H1 (cell line): ENCODE results near the gene IL16. TPM values are rescaled to one million over a fixed set of nuclear protein-coding genes. Genes with fewer than 3 reads are reported as not detected.

Experiments used
- BCL11A ChIP-seq, 2 experiments: IDR thresholded peaks; one replicate each; pipeline ENCODE4 v1.6.1; 2011; ENCODE audit warnings: low read depth in 2 of 2, low read length in 2 of 2, mild to moderate bottlenecking in 2 of 2
- CREB1 ChIP-seq: IDR thresholded peaks from 2 replicates; pipeline ENCODE4 v1.6.1; 2012; ENCODE audit warnings: inconsistent platforms
- JUN ChIP-seq: IDR thresholded peaks from 2 replicates; pipeline ENCODE4 v1.6.1; 2011; ENCODE audit warnings: low read depth, mild to moderate bottlenecking, improper control_type of control experiment, low read length
- SUZ12 ChIP-seq: fragments of 200-600 bp; sonication (generic); IDR thresholded peaks from 2 replicates; pipeline ENCODE4 v1.6.1; 2012; ENCODE audit warnings: mild to moderate bottlenecking, inconsistent platforms, low read length, moderate library complexity, mixed read lengths
- polyA plus RNA-seq, 7 experiments: library from polyadenylated mRNA; depleted of rRNA in 3 of 7; stranded (reverse) in 5 of 7; unstranded in 2 of 7; fragments of >200 nt in 5 of 7; fragments of 200-250 nt in 2 of 7; gene quantifications; 1 replicate in 5 of 7; 2 replicates in 1 of 7; 4 replicates in 1 of 7; pipeline versions ENCODE4 v1.2.1 to v1.2.3, GENCODE V29; 2011 to 2013; ENCODE audit warnings: missing spikeins in 2 of 7, mixed read lengths in 2 of 7
- total RNA-seq: library from RNA; stranded (reverse); fragmentation: NEBNext Ultra II Directional; extraction: Animal tissue kit (Norgen Biotek cat#: 25700); gene quantifications from 2 replicates; pipeline ENCODE4 v1.2.1, GENCODE V29; 2021
- TF ChIP-seq, protein P1 (sequence below): fragments of 300-600 bp; sonication (generic); IDR thresholded peaks from 2 replicates; pipeline ENCODE4 v1.7.1; 2012; ENCODE audit warnings: low read length, moderate library complexity, mild to moderate bottlenecking, inconsistent platforms; ENCODE audit not compliant: insufficient replicate concordance
- TF ChIP-seq, protein P2 (sequence below): IDR thresholded peaks from 2 replicates; pipeline ENCODE4 v1.6.1; 2011; ENCODE audit warnings: low read length, improper control_type of control experiment

Gene IL16
- total and polyA plus RNA-seq, 2 of the 8 experiments (the other 6 are each of a cell fraction or from before 2014, with no cell fraction given), result 0.03 to 0.09 TPM

DNA sequence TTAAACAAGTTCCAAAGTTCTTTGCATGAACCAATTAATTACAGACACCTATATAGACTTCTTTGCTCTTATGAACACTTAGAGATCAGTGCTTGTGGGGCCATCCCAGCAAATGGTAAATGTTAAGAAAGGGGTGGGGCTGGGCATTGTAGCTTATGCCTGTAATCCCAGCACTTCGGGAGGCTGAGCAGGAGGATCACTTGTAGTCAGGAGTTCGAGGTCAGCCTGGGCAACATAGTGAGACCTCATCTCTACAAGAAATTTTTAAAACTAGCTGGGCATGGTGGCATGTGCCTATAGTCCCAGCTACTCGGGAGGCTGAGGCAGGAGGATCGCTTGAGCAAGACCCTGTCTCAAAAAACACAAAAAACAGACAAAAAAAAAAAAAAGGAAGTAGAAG, 146.7 kb downstream of the IL16 start (continued):
- TF ChIP-seq, protein P1, sequence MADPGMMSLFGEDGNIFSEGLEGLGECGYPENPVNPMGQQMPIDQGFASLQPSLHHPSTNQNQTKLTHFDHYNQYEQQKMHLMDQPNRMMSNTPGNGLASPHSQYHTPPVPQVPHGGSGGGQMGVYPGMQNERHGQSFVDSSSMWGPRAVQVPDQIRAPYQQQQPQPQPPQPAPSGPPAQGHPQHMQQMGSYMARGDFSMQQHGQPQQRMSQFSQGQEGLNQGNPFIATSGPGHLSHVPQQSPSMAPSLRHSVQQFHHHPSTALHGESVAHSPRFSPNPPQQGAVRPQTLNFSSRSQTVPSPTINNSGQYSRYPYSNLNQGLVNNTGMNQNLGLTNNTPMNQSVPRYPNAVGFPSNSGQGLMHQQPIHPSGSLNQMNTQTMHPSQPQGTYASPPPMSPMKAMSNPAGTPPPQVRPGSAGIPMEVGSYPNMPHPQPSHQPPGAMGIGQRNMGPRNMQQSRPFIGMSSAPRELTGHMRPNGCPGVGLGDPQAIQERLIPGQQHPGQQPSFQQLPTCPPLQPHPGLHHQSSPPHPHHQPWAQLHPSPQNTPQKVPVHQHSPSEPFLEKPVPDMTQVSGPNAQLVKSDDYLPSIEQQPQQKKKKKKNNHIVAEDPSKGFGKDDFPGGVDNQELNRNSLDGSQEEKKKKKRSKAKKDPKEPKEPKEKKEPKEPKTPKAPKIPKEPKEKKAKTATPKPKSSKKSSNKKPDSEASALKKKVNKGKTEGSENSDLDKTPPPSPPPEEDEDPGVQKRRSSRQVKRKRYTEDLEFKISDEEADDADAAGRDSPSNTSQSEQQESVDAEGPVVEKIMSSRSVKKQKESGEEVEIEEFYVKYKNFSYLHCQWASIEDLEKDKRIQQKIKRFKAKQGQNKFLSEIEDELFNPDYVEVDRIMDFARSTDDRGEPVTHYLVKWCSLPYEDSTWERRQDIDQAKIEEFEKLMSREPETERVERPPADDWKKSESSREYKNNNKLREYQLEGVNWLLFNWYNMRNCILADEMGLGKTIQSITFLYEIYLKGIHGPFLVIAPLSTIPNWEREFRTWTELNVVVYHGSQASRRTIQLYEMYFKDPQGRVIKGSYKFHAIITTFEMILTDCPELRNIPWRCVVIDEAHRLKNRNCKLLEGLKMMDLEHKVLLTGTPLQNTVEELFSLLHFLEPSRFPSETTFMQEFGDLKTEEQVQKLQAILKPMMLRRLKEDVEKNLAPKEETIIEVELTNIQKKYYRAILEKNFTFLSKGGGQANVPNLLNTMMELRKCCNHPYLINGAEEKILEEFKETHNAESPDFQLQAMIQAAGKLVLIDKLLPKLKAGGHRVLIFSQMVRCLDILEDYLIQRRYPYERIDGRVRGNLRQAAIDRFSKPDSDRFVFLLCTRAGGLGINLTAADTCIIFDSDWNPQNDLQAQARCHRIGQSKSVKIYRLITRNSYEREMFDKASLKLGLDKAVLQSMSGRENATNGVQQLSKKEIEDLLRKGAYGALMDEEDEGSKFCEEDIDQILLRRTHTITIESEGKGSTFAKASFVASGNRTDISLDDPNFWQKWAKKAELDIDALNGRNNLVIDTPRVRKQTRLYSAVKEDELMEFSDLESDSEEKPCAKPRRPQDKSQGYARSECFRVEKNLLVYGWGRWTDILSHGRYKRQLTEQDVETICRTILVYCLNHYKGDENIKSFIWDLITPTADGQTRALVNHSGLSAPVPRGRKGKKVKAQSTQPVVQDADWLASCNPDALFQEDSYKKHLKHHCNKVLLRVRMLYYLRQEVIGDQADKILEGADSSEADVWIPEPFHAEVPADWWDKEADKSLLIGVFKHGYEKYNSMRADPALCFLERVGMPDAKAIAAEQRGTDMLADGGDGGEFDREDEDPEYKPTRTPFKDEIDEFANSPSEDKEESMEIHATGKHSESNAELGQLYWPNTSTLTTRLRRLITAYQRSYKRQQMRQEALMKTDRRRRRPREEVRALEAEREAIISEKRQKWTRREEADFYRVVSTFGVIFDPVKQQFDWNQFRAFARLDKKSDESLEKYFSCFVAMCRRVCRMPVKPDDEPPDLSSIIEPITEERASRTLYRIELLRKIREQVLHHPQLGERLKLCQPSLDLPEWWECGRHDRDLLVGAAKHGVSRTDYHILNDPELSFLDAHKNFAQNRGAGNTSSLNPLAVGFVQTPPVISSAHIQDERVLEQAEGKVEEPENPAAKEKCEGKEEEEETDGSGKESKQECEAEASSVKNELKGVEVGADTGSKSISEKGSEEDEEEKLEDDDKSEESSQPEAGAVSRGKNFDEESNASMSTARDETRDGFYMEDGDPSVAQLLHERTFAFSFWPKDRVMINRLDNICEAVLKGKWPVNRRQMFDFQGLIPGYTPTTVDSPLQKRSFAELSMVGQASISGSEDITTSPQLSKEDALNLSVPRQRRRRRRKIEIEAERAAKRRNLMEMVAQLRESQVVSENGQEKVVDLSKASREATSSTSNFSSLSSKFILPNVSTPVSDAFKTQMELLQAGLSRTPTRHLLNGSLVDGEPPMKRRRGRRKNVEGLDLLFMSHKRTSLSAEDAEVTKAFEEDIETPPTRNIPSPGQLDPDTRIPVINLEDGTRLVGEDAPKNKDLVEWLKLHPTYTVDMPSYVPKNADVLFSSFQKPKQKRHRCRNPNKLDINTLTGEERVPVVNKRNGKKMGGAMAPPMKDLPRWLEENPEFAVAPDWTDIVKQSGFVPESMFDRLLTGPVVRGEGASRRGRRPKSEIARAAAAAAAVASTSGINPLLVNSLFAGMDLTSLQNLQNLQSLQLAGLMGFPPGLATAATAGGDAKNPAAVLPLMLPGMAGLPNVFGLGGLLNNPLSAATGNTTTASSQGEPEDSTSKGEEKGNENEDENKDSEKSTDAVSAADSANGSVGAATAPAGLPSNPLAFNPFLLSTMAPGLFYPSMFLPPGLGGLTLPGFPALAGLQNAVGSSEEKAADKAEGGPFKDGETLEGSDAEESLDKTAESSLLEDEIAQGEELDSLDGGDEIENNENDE, result no peak
- TF ChIP-seq, protein P2, sequence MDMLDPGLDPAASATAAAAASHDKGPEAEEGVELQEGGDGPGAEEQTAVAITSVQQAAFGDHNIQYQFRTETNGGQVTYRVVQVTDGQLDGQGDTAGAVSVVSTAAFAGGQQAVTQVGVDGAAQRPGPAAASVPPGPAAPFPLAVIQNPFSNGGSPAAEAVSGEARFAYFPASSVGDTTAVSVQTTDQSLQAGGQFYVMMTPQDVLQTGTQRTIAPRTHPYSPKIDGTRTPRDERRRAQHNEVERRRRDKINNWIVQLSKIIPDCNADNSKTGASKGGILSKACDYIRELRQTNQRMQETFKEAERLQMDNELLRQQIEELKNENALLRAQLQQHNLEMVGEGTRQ, result no peak
- TF ChIP-seq SUZ12 (no peak), BCL11A (IDR thresholded peaks at IDR 0.05; ENCODE audit: low read depth in 2 of 2, low read length in 2 of 2) (no peak), JUN (no peak), CREB1 (no peak)
- TF ChIP-seq, all 59 proteins: peak for 0
